Measurements from ENCODE around the gene DUXA. TPM values are rescaled to one million over a fixed set of nuclear protein-coding genes. Genes with fewer than 3 reads are reported as not detected.

Gene DUXA
- total RNA-seq, 1 experiment from 2014 or later = not detected

- TF ChIP-seq, protein P1, sequence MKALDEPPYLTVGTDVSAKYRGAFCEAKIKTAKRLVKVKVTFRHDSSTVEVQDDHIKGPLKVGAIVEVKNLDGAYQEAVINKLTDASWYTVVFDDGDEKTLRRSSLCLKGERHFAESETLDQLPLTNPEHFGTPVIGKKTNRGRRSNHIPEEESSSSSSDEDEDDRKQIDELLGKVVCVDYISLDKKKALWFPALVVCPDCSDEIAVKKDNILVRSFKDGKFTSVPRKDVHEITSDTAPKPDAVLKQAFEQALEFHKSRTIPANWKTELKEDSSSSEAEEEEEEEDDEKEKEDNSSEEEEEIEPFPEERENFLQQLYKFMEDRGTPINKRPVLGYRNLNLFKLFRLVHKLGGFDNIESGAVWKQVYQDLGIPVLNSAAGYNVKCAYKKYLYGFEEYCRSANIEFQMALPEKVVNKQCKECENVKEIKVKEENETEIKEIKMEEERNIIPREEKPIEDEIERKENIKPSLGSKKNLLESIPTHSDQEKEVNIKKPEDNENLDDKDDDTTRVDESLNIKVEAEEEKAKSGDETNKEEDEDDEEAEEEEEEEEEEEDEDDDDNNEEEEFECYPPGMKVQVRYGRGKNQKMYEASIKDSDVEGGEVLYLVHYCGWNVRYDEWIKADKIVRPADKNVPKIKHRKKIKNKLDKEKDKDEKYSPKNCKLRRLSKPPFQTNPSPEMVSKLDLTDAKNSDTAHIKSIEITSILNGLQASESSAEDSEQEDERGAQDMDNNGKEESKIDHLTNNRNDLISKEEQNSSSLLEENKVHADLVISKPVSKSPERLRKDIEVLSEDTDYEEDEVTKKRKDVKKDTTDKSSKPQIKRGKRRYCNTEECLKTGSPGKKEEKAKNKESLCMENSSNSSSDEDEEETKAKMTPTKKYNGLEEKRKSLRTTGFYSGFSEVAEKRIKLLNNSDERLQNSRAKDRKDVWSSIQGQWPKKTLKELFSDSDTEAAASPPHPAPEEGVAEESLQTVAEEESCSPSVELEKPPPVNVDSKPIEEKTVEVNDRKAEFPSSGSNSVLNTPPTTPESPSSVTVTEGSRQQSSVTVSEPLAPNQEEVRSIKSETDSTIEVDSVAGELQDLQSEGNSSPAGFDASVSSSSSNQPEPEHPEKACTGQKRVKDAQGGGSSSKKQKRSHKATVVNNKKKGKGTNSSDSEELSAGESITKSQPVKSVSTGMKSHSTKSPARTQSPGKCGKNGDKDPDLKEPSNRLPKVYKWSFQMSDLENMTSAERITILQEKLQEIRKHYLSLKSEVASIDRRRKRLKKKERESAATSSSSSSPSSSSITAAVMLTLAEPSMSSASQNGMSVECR (CRISPR knock-in tag; IDR thresholded peaks at IDR 0.05; ENCODE audit: borderline replicate concordance) = no peak
- TF ChIP-seq ZNF263 (CRISPR knock-in tag; IDR thresholded peaks at IDR 0.05; ENCODE audit: low read depth) (no peak), TEAD1 (CRISPR knock-in tag; IDR thresholded peaks at IDR 0.05) (no peak), CREM (CRISPR knock-in tag; IDR thresholded peaks at IDR 0.05) (no peak), AR (CRISPR knock-in tag; IDR thresholded peaks at IDR 0.05) (no peak)
- TF ChIP-seq, protein P2, sequence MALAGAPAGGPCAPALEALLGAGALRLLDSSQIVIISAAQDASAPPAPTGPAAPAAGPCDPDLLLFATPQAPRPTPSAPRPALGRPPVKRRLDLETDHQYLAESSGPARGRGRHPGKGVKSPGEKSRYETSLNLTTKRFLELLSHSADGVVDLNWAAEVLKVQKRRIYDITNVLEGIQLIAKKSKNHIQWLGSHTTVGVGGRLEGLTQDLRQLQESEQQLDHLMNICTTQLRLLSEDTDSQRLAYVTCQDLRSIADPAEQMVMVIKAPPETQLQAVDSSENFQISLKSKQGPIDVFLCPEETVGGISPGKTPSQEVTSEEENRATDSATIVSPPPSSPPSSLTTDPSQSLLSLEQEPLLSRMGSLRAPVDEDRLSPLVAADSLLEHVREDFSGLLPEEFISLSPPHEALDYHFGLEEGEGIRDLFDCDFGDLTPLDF (CRISPR knock-in tag; IDR thresholded peaks at IDR 0.05) = no peak
Observed at GRCh38 chr19:57212109-57212508, 44.8 kb upstream of the DUXA start (continued).

GRCh38 chr19:57210381-57210780 lies 43.1 kb upstream of the DUXA start:
- no peaks in the 10 kb centered on the region for H3K9me3 Mint-ChIP-seq
- CTCF ChIA-PET = no interaction called here
- POLR2A ChIA-PET = no interaction called here
- ATAC-seq = no peak
- H3K4me3 Mint-ChIP-seq = no peak overlapping the region
- H3K36me3 Mint-ChIP-seq = peaks cover 47% of the 10 kb centered on the region
- no peaks in the 10 kb centered on the region for H3K4me1 Mint-ChIP-seq
- TF ChIP-seq MAX (CRISPR knock-in tag; IDR thresholded peaks at IDR 0.05) (no peak), ATF3 (CRISPR knock-in tag; conservative IDR thresholded peaks at IDR 0.05) (no peak), ZNF396 (CRISPR knock-in tag; IDR thresholded peaks at IDR 0.05; ENCODE audit: borderline replicate concordance) (no peak), CREB1 (CRISPR knock-in tag; IDR thresholded peaks at IDR 0.05) (no peak), SP1 (CRISPR knock-in tag; conservative IDR thresholded peaks at IDR 0.05) (no peak), ZBTB21 (CRISPR knock-in tag; IDR thresholded peaks at IDR 0.05; ENCODE audit: borderline replicate concordance) (no peak), AR (CRISPR knock-in tag; IDR thresholded peaks at IDR 0.05) (no peak)
- TF ChIP-seq, protein P3, sequence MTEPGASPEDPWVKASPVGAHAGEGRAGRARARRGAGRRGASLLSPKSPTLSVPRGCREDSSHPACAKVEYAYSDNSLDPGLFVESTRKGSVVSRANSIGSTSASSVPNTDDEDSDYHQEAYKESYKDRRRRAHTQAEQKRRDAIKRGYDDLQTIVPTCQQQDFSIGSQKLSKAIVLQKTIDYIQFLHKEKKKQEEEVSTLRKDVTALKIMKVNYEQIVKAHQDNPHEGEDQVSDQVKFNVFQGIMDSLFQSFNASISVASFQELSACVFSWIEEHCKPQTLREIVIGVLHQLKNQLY (CRISPR knock-in tag; IDR thresholded peaks at IDR 0.05) = no peak
- TF ChIP-seq, protein P4, sequence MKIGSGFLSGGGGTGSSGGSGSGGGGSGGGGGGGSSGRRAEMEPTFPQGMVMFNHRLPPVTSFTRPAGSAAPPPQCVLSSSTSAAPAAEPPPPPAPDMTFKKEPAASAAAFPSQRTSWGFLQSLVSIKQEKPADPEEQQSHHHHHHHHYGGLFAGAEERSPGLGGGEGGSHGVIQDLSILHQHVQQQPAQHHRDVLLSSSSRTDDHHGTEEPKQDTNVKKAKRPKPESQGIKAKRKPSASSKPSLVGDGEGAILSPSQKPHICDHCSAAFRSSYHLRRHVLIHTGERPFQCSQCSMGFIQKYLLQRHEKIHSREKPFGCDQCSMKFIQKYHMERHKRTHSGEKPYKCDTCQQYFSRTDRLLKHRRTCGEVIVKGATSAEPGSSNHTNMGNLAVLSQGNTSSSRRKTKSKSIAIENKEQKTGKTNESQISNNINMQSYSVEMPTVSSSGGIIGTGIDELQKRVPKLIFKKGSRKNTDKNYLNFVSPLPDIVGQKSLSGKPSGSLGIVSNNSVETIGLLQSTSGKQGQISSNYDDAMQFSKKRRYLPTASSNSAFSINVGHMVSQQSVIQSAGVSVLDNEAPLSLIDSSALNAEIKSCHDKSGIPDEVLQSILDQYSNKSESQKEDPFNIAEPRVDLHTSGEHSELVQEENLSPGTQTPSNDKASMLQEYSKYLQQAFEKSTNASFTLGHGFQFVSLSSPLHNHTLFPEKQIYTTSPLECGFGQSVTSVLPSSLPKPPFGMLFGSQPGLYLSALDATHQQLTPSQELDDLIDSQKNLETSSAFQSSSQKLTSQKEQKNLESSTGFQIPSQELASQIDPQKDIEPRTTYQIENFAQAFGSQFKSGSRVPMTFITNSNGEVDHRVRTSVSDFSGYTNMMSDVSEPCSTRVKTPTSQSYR (CRISPR knock-in tag; IDR thresholded peaks at IDR 0.05) = no peak
- H3K27me3 Mint-ChIP-seq (ENCODE audit: low read depth) = no peaks in the 10 kb centered on the region
- no peak overlapping the region for H3K27ac Mint-ChIP-seq
- DNase-seq (ENCODE audit: low spot score) = no peak
